ENCODE data around the gene STOML1.

STOML1 gene

DNA sequence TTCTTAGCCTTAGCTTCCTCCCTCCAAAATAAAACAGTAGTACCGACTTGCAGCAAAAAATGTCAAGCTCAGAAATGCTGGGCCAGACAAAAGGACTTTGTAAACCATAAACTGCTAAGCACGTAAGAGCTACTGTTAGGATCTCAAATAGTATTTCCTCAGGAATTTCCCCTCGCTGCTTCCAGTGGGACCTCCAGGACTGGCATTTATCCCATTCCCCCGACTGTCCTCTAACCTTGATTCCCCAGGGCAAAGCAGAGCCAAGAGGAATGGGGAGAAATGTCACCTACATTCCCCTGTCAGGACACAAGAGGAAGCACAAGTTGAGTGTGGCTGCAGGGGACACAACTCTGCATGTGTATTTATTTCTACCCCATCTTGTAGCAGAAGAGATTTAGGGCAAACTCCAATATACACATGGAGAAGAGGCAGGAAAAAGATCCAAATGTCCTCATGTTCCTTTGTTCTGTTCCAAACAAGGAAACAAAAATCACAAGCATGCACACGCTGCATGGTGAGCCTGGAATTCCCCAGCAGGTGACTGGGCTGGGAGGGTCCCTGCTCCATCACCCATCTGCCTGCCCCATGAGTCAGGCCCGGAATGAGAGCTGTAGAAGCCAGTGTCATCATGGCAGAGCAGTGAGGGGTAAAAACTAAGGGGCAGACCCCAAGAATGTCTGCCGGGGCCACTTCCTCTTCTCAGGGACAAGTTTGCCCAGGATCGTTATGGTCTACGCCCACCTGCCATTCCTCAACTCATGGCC, 4.2 kb downstream of the STOML1 start:
- Histone ChIP-seq H3K79me2 (ENCODE audit: low read length) (peaks cover 27% of the 10 kb centered on the region), H3K27ac (ENCODE audit: low read length) (peak overlapping the region; percentile 91), H3K27me3 (ENCODE audit: low read depth, low read length) (no peaks in the 10 kb centered on the region), H2AFZ (ENCODE audit: low read depth, low read length) (no peak overlapping the region), H3K9me3 (ENCODE audit: insufficient read depth, low read length) (no peaks in the 10 kb centered on the region), H3K36me3 (replicated peaks; ENCODE audit: low read depth, low read length) (peaks cover 14% of the 10 kb centered on the region), H3K9ac (ENCODE audit: low read length) (peak overlapping the region; percentile 69), H3K4me3 (ENCODE audit: low read length) (peak overlapping the region; percentile 1; the same call in 1 of the 2 replicates), H4K20me1 (ENCODE audit: insufficient read depth, low read length) (no peaks in the 10 kb centered on the region), H3K4me1 (ENCODE audit: low read length) (peaks cover 76% of the 10 kb centered on the region), H3K4me2 (ENCODE audit: low read length) (peak overlapping the region; percentile 51)
- TF ChIP-seq EZH2phosphoT487 (IDR thresholded peaks at IDR 0.05; ENCODE audit: low read depth) = no peak
- TF ChIP-seq, protein P1, sequence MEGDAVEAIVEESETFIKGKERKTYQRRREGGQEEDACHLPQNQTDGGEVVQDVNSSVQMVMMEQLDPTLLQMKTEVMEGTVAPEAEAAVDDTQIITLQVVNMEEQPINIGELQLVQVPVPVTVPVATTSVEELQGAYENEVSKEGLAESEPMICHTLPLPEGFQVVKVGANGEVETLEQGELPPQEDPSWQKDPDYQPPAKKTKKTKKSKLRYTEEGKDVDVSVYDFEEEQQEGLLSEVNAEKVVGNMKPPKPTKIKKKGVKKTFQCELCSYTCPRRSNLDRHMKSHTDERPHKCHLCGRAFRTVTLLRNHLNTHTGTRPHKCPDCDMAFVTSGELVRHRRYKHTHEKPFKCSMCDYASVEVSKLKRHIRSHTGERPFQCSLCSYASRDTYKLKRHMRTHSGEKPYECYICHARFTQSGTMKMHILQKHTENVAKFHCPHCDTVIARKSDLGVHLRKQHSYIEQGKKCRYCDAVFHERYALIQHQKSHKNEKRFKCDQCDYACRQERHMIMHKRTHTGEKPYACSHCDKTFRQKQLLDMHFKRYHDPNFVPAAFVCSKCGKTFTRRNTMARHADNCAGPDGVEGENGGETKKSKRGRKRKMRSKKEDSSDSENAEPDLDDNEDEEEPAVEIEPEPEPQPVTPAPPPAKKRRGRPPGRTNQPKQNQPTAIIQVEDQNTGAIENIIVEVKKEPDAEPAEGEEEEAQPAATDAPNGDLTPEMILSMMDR (IDR thresholded peaks at IDR 0.05; ENCODE audit: low read depth, low read length) = no peak

DNA sequence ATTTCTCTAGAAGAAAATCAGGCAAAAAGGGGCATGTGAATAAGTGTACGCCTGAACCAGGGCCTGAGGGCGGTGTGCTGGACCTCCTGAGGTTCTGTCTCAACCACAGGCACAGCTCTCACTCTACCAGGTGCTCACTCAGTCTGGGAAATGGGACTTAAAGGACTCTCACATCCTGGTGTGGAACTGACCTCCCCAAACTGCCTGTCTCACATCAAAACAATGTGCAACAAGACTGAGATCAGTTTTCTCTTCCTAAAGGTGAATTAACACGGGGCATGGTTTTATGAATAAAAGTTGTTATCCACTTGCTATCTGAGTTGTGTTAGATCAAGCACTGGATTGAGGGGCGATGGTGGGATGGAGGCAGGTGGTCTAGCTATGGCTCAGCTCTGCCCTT, 4.8 kb downstream of the STOML1 start:
- Histone ChIP-seq H4K20me1 (ENCODE audit: insufficient read depth, low read length) (no peaks in the 10 kb centered on the region), H2AFZ (ENCODE audit: low read depth, low read length) (no peak overlapping the region), H3K9me3 (ENCODE audit: insufficient read depth, low read length) (no peaks in the 10 kb centered on the region), H3K79me2 (ENCODE audit: low read length) (peaks cover 27% of the 10 kb centered on the region), H3K36me3 (replicated peaks; ENCODE audit: low read depth, low read length) (peaks cover 14% of the 10 kb centered on the region), H3K4me2 (ENCODE audit: low read length) (peak overlapping the region; percentile 51), H3K27me3 (ENCODE audit: low read depth, low read length) (no peaks in the 10 kb centered on the region), H3K4me1 (ENCODE audit: low read length) (peaks cover 77% of the 10 kb centered on the region), H3K27ac (ENCODE audit: low read length) (peak overlapping the region; percentile 91), H3K4me3 (ENCODE audit: low read length) (no peak overlapping the region), H3K9ac (ENCODE audit: low read length) (peak overlapping the region; percentile 69)
- no peak for TF ChIP-seq EZH2phosphoT487 (IDR thresholded peaks at IDR 0.05; ENCODE audit: low read depth)
- TF ChIP-seq, protein P1 (IDR thresholded peaks at IDR 0.05; ENCODE audit: low read depth, low read length) = no peak

DNA sequence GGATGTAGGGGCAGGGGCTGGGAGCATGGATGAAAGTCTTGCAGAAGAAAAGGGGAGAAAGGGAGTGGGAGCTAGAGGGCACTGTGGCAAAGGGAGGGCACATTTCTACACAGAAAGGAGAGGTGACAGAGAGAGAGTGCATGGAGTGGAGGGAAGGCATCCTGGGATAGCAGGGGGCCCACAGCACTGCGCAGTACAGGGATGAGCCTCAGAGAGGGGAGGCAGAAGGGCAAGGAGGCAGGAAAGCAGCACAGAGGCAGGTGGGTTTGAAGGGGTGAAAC, 5.4 kb downstream of the STOML1 start:
- Histone ChIP-seq H3K9ac (ENCODE audit: low read length) (peak overlapping the region; percentile 69), H3K27ac (ENCODE audit: low read length) (peak overlapping the region; percentile 91), H3K4me3 (ENCODE audit: low read length) (no peak overlapping the region), H4K20me1 (ENCODE audit: insufficient read depth, low read length) (no peaks in the 10 kb centered on the region), H3K4me2 (ENCODE audit: low read length) (peak overlapping the region; percentile 51), H3K27me3 (ENCODE audit: low read depth, low read length) (no peaks in the 10 kb centered on the region), H3K9me3 (ENCODE audit: insufficient read depth, low read length) (no peaks in the 10 kb centered on the region), H3K79me2 (ENCODE audit: low read length) (peaks cover 26% of the 10 kb centered on the region), H3K4me1 (ENCODE audit: low read length) (peaks cover 82% of the 10 kb centered on the region), H3K36me3 (replicated peaks; ENCODE audit: low read depth, low read length) (peaks cover 14% of the 10 kb centered on the region), H2AFZ (ENCODE audit: low read depth, low read length) (no peak overlapping the region)
- TF ChIP-seq, protein P1 (IDR thresholded peaks at IDR 0.05; ENCODE audit: low read depth, low read length) = peak; percentile 33
- TF ChIP-seq EZH2phosphoT487 (IDR thresholded peaks at IDR 0.05; ENCODE audit: low read depth) = no peak

DNA sequence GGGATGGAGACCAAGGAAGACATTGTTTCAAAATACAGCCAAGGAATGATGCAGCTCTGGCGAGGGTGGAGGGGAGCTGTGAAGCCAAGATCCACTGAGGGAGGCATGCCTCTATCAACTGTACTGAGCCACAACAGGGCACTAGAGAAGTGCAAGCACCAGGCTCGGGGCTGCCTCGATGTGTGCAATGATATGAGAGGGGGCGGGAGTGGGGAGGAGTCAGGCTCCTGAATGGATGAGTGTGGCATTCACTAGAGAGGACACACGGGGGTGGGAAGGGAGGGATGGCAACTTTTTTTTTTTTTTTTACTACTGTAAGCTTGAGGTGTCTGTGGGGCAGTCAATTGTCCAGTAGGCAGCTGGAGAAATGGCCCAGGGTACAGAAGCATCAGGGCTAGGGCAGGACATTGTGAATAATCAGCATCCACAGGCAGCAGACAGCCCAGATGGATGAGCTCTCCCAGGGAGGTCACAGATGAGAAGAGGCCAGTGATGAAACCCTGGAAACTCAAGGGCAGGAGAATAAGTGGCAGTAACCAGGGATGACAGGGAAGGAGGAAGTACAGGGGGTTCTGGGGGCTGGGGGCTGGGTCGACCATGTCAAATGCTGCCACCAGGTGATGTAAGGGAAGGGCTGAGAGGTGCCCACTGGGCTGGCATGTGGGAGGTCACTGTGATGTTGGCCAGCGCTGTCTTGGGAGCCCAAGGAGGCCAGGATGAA, 5.9 kb downstream of the STOML1 start:
- H4K20me1 ChIP-seq (ENCODE audit: insufficient read depth, low read length) = no peaks in the 10 kb centered on the region
- no peak for TF ChIP-seq EZH2phosphoT487 (IDR thresholded peaks at IDR 0.05; ENCODE audit: low read depth)
- TF ChIP-seq, protein P1 (IDR thresholded peaks at IDR 0.05; ENCODE audit: low read depth, low read length) = no peak
- H3K79me2 ChIP-seq (ENCODE audit: low read length) = peaks cover 21% of the 10 kb centered on the region
- no peaks in the 10 kb centered on the region for H3K9me3 ChIP-seq (ENCODE audit: insufficient read depth, low read length)
- H3K4me3 ChIP-seq (ENCODE audit: low read length) = no peak overlapping the region
- no peak overlapping the region; the same call in 1 of the 2 replicates for H3K4me2 ChIP-seq (ENCODE audit: low read length)
- no peak overlapping the region for H3K9ac ChIP-seq (ENCODE audit: low read length)
- peaks cover 84% of the 10 kb centered on the region for H3K4me1 ChIP-seq (ENCODE audit: low read length)
- H3K27ac ChIP-seq (ENCODE audit: low read length) = peak overlapping the region; percentile 91
- H3K36me3 ChIP-seq (replicated peaks; ENCODE audit: low read depth, low read length) = peaks cover 14% of the 10 kb centered on the region
- no peak overlapping the region for H2AFZ ChIP-seq (ENCODE audit: low read depth, low read length)
- H3K27me3 ChIP-seq (ENCODE audit: low read depth, low read length) = no peaks in the 10 kb centered on the region

Data from OCI-LY3 (cell line).